ENCODE data around the gene COA6.

GRCh38 chr1:234348964-234349363, 24.3 kb upstream of the COA6 start:
- TF ChIP-seq CTCF (IDR thresholded peaks at IDR 0.05) (no peak), POLR2AphosphoS5 (IDR thresholded peaks at IDR 0.05) (no peak)

All from suprapubic skin (tissue), 3 donors.